Activated naive CD8-positive, alpha-beta T cell (primary cell): ENCODE measurements around the gene NSUN2.

ENCODE experiments used
- H3K27ac Mint-ChIP-seq: one replicate; pipeline ENCODE4 v1.8.0; 2021; ENCODE audit warnings: mixed read lengths
- H3K27me3 Mint-ChIP-seq: one replicate; pipeline ENCODE4 v1.8.0; 2021; ENCODE audit warnings: mixed read lengths
- H3K36me3 Mint-ChIP-seq: one replicate; pipeline ENCODE4 v1.8.0; 2021; ENCODE audit warnings: mixed read lengths
- H3K4me1 Mint-ChIP-seq: one replicate; pipeline ENCODE4 v1.8.0; 2021; ENCODE audit warnings: low read depth, mixed read lengths
- H3K4me3 Mint-ChIP-seq: one replicate; pipeline ENCODE4 v1.8.0; 2021; ENCODE audit warnings: mild to moderate bottlenecking, mixed read lengths
- H3K9me3 Mint-ChIP-seq: one replicate; pipeline ENCODE4 v1.8.0; 2021; ENCODE audit warnings: low read depth, mixed read lengths

The NSUN2 gene

GRCh38 chr5:6603643-6604042 lies 29.2 kb downstream of the NSUN2 start:
- peaks cover 10% of the 10 kb centered on the region for H3K36me3 Mint-ChIP-seq
- H3K27ac Mint-ChIP-seq, result no peak overlapping the region
- H3K27me3 Mint-ChIP-seq, result no peaks in the 10 kb centered on the region
- H3K4me1 Mint-ChIP-seq, result no peaks in the 10 kb centered on the region
- H3K4me3 Mint-ChIP-seq, result no peak overlapping the region
- H3K9me3 Mint-ChIP-seq, result no peaks in the 10 kb centered on the region

GRCh38 chr5:6602441-6602840 lies 30.4 kb downstream of the NSUN2 start:
- peaks cover 16% of the 10 kb centered on the region for H3K36me3 Mint-ChIP-seq
- H3K27me3 Mint-ChIP-seq, result no peaks in the 10 kb centered on the region

GRCh38 chr5:6601816-6602215 lies 31.0 kb downstream of the NSUN2 start:
- H3K27ac Mint-ChIP-seq, result no peak overlapping the region
- no peaks in the 10 kb centered on the region for H3K4me1 Mint-ChIP-seq
- no peaks in the 10 kb centered on the region for H3K9me3 Mint-ChIP-seq
- no peaks in the 10 kb centered on the region for H3K27me3 Mint-ChIP-seq
- H3K4me3 Mint-ChIP-seq, result no peak overlapping the region
- H3K36me3 Mint-ChIP-seq, result peaks cover 19% of the 10 kb centered on the region

More at GRCh38 chr5:6602441-6602840, 30.4 kb downstream of the NSUN2 start:
- no peak overlapping the region for H3K27ac Mint-ChIP-seq
- H3K4me1 Mint-ChIP-seq, result no peaks in the 10 kb centered on the region
- H3K4me3 Mint-ChIP-seq, result no peak overlapping the region
- no peaks in the 10 kb centered on the region for H3K9me3 Mint-ChIP-seq

- no peaks in the 10 kb centered on the region for H3K27me3 Mint-ChIP-seq
- H3K4me3 Mint-ChIP-seq, result no peak overlapping the region
- H3K4me1 Mint-ChIP-seq, result no peaks in the 10 kb centered on the region
- H3K36me3 Mint-ChIP-seq, result peaks cover 24% of the 10 kb centered on the region
- no peak overlapping the region for H3K27ac Mint-ChIP-seq
- no peaks in the 10 kb centered on the region for H3K9me3 Mint-ChIP-seq
Observed at GRCh38 chr5:6601271-6601670, 31.6 kb downstream of the NSUN2 start.

- H3K9me3 Mint-ChIP-seq, result no peaks in the 10 kb centered on the region
- H3K36me3 Mint-ChIP-seq, result peaks cover 28% of the 10 kb centered on the region
- H3K27ac Mint-ChIP-seq, result no peak overlapping the region
- H3K4me3 Mint-ChIP-seq, result no peak overlapping the region
- H3K27me3 Mint-ChIP-seq, result no peaks in the 10 kb centered on the region
- no peaks in the 10 kb centered on the region for H3K4me1 Mint-ChIP-seq
Observed at GRCh38 chr5:6599739-6600138, 33.1 kb downstream of the NSUN2 start.

- no peak overlapping the region for H3K27ac Mint-ChIP-seq
- H3K4me1 Mint-ChIP-seq, result no peaks in the 10 kb centered on the region
- no peaks in the 10 kb centered on the region for H3K9me3 Mint-ChIP-seq
- H3K36me3 Mint-ChIP-seq, result peaks cover 28% of the 10 kb centered on the region
- no peaks in the 10 kb centered on the region for H3K27me3 Mint-ChIP-seq
- no peak overlapping the region for H3K4me3 Mint-ChIP-seq
Observed at GRCh38 chr5:6598351-6598900, 34.4 kb downstream of the NSUN2 start.

- Mint-ChIP-seq H3K9me3 (no peaks in the 10 kb centered on the region), H3K36me3 (peaks cover 28% of the 10 kb centered on the region), H3K4me3 (no peak overlapping the region), H3K27ac (no peak overlapping the region), H3K4me1 (no peaks in the 10 kb centered on the region), H3K27me3 (no peaks in the 10 kb centered on the region)
Observed at GRCh38 chr5:6597557-6597956, 35.3 kb downstream of the NSUN2 start.

- no peaks in the 10 kb centered on the region for H3K27me3 Mint-ChIP-seq
- H3K4me3 Mint-ChIP-seq, result no peak overlapping the region
- H3K4me1 Mint-ChIP-seq, result no peaks in the 10 kb centered on the region
- H3K27ac Mint-ChIP-seq, result no peak overlapping the region
- H3K9me3 Mint-ChIP-seq, result no peaks in the 10 kb centered on the region
- peaks cover 26% of the 10 kb centered on the region for H3K36me3 Mint-ChIP-seq
Observed at GRCh38 chr5:6596388-6596787, 36.5 kb downstream of the NSUN2 start.

GRCh38 chr5:6595405-6595804 lies 37.4 kb downstream of the NSUN2 start:
- Mint-ChIP-seq H3K4me3 (no peak overlapping the region), H3K9me3 (no peaks in the 10 kb centered on the region), H3K27ac (no peak overlapping the region), H3K36me3 (peaks cover 23% of the 10 kb centered on the region), H3K4me1 (no peaks in the 10 kb centered on the region), H3K27me3 (no peaks in the 10 kb centered on the region)

GRCh38 chr5:6594066-6594465 lies 38.8 kb downstream of the NSUN2 start:
- no peaks in the 10 kb centered on the region for H3K27me3 Mint-ChIP-seq
- H3K36me3 Mint-ChIP-seq, result peaks cover 23% of the 10 kb centered on the region
- H3K4me3 Mint-ChIP-seq, result no peak overlapping the region
- no peaks in the 10 kb centered on the region for H3K9me3 Mint-ChIP-seq
- no peak overlapping the region for H3K27ac Mint-ChIP-seq
- no peaks in the 10 kb centered on the region for H3K4me1 Mint-ChIP-seq

- Mint-ChIP-seq H3K4me3 (no peak overlapping the region), H3K27ac (no peak overlapping the region), H3K36me3 (peaks cover 19% of the 10 kb centered on the region), H3K9me3 (no peaks in the 10 kb centered on the region), H3K27me3 (no peaks in the 10 kb centered on the region), H3K4me1 (no peaks in the 10 kb centered on the region)
Observed at GRCh38 chr5:6593148-6594016, 39.5 kb downstream of the NSUN2 start.

GRCh38 chr5:6592601-6593000 lies 40.2 kb downstream of the NSUN2 start:
- no peaks in the 10 kb centered on the region for H3K27me3 Mint-ChIP-seq
- no peak overlapping the region for H3K27ac Mint-ChIP-seq
- no peaks in the 10 kb centered on the region for H3K4me1 Mint-ChIP-seq
- peaks cover 16% of the 10 kb centered on the region for H3K36me3 Mint-ChIP-seq
- no peak overlapping the region for H3K4me3 Mint-ChIP-seq
- H3K9me3 Mint-ChIP-seq, result no peaks in the 10 kb centered on the region

- Mint-ChIP-seq H3K27ac (no peak overlapping the region), H3K9me3 (no peaks in the 10 kb centered on the region), H3K4me1 (no peaks in the 10 kb centered on the region), H3K27me3 (peaks cover 2% of the 10 kb centered on the region), H3K4me3 (no peak overlapping the region), H3K36me3 (peaks cover 11% of the 10 kb centered on the region)
Observed at GRCh38 chr5:6591671-6592288, 41.1 kb downstream of the NSUN2 start.

- no peak overlapping the region for H3K4me3 Mint-ChIP-seq
- H3K27me3 Mint-ChIP-seq, result peaks cover 4% of the 10 kb centered on the region
- H3K9me3 Mint-ChIP-seq, result no peaks in the 10 kb centered on the region
- peaks cover 5% of the 10 kb centered on the region for H3K36me3 Mint-ChIP-seq
- no peak overlapping the region for H3K27ac Mint-ChIP-seq
- no peaks in the 10 kb centered on the region for H3K4me1 Mint-ChIP-seq
Observed at GRCh38 chr5:6590581-6590980, 42.3 kb downstream of the NSUN2 start.

- H3K36me3 Mint-ChIP-seq, result no peaks in the 10 kb centered on the region
- no peak overlapping the region for H3K4me3 Mint-ChIP-seq
- H3K27me3 Mint-ChIP-seq, result peaks cover 20% of the 10 kb centered on the region
- no peak overlapping the region for H3K27ac Mint-ChIP-seq
- H3K4me1 Mint-ChIP-seq, result peaks cover 2% of the 10 kb centered on the region
- no peaks in the 10 kb centered on the region for H3K9me3 Mint-ChIP-seq
Observed at GRCh38 chr5:6587171-6587570, 45.7 kb downstream of the NSUN2 start.
